Activated naive CD8-positive, alpha-beta T cell treated with anti-CD3 and anti-CD28 coated beads for 36 hours (primary cell): Measurements from ENCODE around the gene GMDS. TPM values are rescaled to one million over a fixed set of nuclear protein-coding genes. Genes with fewer than 3 reads are reported as not detected.

Source experiments
- DNase-seq: peaks from one replicate; pipeline ENCODE4 v3.0.0; 2021
- H3K27ac Mint-ChIP-seq: one replicate; pipeline ENCODE4 v1.8.0; 2022; ENCODE audit warnings: mild to moderate bottlenecking, moderate library complexity, mixed read lengths
- H3K27me3 Mint-ChIP-seq: one replicate; pipeline ENCODE4 v1.8.0; 2022; ENCODE audit warnings: mild to moderate bottlenecking, mixed read lengths
- H3K36me3 Mint-ChIP-seq: one replicate; pipeline ENCODE4 v1.8.0; 2021; ENCODE audit warnings: mild to moderate bottlenecking, mixed read lengths
- H3K4me1 Mint-ChIP-seq: one replicate; pipeline ENCODE4 v1.8.0; 2021; ENCODE audit warnings: mixed read lengths
- H3K4me3 Mint-ChIP-seq: one replicate; pipeline ENCODE4 v1.8.0; 2022; ENCODE audit warnings: mild to moderate bottlenecking, moderate library complexity, mixed read lengths
- H3K9me3 Mint-ChIP-seq: one replicate; pipeline ENCODE4 v1.8.0; 2022; ENCODE audit warnings: mixed read lengths
- total RNA-seq, 2 experiments: library from RNA; stranded (reverse); gene quantifications; one replicate each; pipeline ENCODE4 v1.2.3, GENCODE V29; 2021

Gene GMDS
- total RNA-seq, 2 experiments from 2014 or later = 34.7 to 38.5 TPM

DNA sequence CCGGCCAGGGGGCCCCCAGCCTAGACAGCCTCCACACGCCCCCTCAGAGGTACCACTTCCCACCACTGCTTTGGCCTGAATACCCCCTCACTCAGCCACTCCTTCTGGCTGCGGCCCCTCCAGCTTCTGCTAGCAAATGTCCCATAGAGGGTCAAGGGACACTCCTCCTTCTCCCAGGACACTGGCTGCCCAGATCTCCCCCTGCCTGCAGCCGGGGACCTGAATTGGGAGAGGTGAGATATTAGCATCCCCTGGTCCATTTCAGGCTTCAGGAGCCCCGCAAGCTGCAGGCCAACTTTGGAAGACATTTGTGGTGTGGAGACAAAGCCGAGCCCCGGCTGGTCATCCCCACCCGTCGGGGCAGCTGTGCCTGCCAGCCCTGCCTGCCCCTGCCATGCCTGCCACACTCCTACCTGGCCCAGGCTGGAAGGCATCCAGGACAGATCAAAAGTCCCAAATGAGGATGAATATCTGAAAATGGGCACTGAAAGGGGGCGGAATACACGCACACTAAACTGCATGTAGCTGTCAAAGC, 668.2 kb downstream of the GMDS start:
- Mint-ChIP-seq H3K4me3 (no peak overlapping the region), H3K36me3 (no peaks in the 10 kb centered on the region), H3K27ac (no peak overlapping the region), H3K4me1 (no peaks in the 10 kb centered on the region), H3K27me3 (peaks cover 4% of the 10 kb centered on the region), H3K9me3 (no peaks in the 10 kb centered on the region)
- DNase-seq = no peak

DNA sequence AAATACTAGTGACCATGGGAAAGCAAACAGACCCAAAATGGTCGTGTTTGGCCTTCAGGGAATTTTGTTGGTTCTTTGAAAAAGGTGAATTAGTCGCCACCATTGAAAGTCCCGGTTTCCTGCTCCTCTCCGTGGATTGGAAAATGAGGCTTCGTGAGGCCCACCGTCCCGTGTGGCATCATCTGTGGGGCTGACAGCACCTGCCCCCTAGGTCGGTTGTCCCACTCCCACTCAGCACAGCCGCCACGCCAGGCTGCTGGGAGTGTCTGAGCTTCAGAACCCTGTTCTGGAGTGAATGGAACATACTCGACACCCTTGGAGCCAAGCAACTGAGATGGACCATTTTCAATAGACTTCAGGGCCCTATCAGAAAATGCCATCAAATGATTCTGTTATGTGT, 668.7 kb downstream of the GMDS start:
- Mint-ChIP-seq H3K27ac (no peak overlapping the region), H3K36me3 (no peaks in the 10 kb centered on the region), H3K27me3 (peaks cover 4% of the 10 kb centered on the region), H3K4me3 (no peak overlapping the region), H3K4me1 (no peaks in the 10 kb centered on the region), H3K9me3 (peaks cover under 1% of the 10 kb centered on the region)
- DNase-seq = no peak

DNA sequence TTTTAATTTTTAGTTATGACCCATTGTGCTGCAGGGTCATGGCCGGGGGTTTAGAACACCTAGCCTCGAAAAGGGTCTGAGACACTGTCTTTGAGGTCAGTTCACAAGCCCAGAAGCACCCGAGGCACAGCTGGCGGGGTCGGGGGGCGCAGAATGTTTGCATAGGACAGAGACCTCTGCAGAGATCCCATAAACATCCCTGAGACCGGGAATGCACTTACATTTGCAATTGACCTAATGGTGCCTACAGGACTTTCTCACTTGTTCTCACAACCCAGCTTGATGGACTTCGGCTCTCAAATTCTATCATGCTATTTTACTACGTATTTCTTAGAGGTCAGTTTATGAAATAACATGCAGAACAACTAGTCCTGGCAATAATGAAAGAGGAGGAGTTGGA, 669.2 kb downstream of the GMDS start:
- H3K9me3 Mint-ChIP-seq = peaks cover 6% of the 10 kb centered on the region
- DNase-seq = no peak
- H3K4me3 Mint-ChIP-seq = no peak overlapping the region
- H3K36me3 Mint-ChIP-seq = no peaks in the 10 kb centered on the region
- H3K27me3 Mint-ChIP-seq = peaks cover 4% of the 10 kb centered on the region
- no peak overlapping the region for H3K27ac Mint-ChIP-seq
- H3K4me1 Mint-ChIP-seq = no peaks in the 10 kb centered on the region

DNA sequence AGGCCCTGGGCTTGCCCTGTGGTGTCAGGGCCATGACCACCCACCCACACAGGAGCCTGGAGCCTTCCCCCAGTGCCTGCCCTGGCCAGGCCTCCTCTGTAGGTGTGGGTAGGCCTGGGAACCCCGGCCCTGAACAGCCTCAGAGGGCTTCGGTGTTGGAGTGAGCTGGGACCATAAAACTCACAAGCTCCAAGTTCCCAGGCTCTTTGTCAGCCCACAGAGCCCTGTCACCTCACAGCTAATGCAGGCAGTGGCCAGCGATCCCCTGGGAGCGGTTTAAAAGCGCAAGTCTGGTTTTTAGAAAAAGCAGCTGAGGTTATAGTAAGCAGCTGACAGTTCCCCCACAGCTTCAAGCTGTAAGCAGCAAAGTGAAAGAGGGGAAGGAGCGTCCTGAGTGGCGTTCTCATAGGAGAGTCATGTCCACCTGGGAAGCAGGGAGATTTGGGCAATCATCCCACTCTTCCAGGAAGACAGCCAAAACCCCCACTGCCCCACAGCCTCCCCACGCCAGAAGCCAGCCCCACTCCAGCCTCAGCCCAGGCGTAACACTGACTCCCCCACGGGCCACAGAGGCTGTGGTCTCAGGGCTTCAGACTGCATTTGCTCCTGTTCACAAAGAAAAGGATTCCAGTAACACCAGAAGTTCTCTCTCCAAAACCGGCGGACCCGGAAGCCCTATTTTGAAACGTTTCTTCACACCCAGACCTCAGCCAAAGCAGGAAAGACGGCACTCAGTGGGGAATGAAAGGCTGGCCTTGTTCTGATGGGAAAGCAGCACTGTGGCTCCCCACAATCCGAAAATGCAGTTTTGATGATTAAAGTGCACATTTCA, 670.0 kb downstream of the GMDS start:
- DNase-seq = no peak
- Mint-ChIP-seq H3K36me3 (peaks cover 2% of the 10 kb centered on the region), H3K4me3 (no peak overlapping the region), H3K9me3 (peaks cover 12% of the 10 kb centered on the region), H3K27ac (no peak overlapping the region), H3K27me3 (peaks cover 8% of the 10 kb centered on the region), H3K4me1 (no peaks in the 10 kb centered on the region)

DNA sequence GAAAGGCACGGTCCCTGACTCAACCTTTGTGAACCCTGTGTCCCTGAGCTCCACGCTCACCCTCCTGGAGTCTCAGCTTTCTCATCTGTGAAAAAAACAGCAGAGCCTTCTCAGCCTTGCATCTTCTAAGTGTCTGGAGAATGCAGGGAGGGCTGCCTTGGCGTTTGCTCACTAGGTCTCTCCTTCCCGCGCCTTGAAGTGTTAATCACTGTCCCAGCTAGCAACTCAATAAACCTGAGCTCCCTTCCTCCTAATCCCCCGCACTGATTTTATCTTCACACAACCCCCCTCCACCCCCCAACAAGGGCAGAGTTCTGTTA, 670.6 kb downstream of the GMDS start:
- peaks cover 16% of the 10 kb centered on the region for H3K9me3 Mint-ChIP-seq
- no peak for DNase-seq
- no peak overlapping the region for H3K27ac Mint-ChIP-seq
- peaks cover 8% of the 10 kb centered on the region for H3K27me3 Mint-ChIP-seq
- peaks cover 2% of the 10 kb centered on the region for H3K36me3 Mint-ChIP-seq
- no peak overlapping the region for H3K4me3 Mint-ChIP-seq
- H3K4me1 Mint-ChIP-seq = no peaks in the 10 kb centered on the region

DNA sequence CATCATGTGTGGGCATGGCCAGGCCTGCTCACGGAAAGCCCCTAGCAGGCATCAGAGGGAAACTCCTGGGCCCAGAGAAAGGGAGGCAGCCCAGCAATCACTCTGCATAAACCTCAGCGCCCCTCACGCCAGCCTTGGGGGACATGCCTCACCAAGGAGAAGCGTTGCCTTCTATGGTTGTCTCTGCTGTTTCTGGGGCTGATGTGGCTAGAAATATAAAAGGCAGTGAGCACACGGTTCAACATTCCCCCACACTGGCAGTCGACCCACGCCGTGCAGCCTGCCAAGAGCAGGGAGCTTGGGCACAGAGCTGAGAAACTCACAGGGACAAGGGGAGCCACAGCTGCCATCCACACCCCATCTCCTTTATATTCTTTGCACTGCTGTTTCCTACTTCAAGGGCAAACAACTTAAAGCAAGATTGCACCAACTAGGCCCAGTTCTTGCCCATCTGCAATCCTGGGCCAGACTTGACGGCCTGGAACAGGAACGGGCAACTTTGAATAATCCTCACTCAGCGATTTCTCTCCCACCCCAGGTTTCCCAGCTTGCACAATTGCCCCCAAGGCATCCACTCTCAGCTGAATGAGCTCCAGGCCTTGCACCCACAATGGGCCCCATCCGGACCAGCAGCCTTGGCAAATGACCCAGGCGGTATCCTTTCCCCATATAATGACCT, 671.2 kb downstream of the GMDS start:
- Mint-ChIP-seq H3K27me3 (peaks cover 8% of the 10 kb centered on the region), H3K4me3 (no peak overlapping the region), H3K36me3 (peaks cover 2% of the 10 kb centered on the region), H3K27ac (no peak overlapping the region), H3K9me3 (peaks cover 16% of the 10 kb centered on the region), H3K4me1 (no peaks in the 10 kb centered on the region)
- no peak for DNase-seq
